GM19193 (cell line): ENCODE data around the gene ATG7.

ENCODE experiments used
- POLR2A ChIP-seq: IDR thresholded peaks from 4 replicates; pipeline ENCODE4 v1.6.1; 2011; ENCODE audit not compliant: insufficient read depth, insufficient read length; ENCODE audit errors: extremely low read depth

Gene ATG7

GRCh38 chr3:11463591-11463990 lies 191.4 kb downstream of the ATG7 start:
- no peak for TF ChIP-seq POLR2A

- TF ChIP-seq POLR2A, result no peak
Observed at GRCh38 chr3:11464356-11464755, 192.2 kb downstream of the ATG7 start.

- TF ChIP-seq POLR2A, result no peak
Observed at GRCh38 chr3:11465744-11466616, 193.8 kb downstream of the ATG7 start.

GRCh38 chr3:11467875-11468274 lies 195.7 kb downstream of the ATG7 start:
- no peak for TF ChIP-seq POLR2A

- no peak for TF ChIP-seq POLR2A
Observed at GRCh38 chr3:11470031-11470853, 198.0 kb downstream of the ATG7 start.

GRCh38 chr3:11475324-11475723 lies 203.1 kb downstream of the ATG7 start:
- no peak for TF ChIP-seq POLR2A

- TF ChIP-seq POLR2A, result no peak
Observed at GRCh38 chr3:11476735-11477144, 204.5 kb downstream of the ATG7 start.

GRCh38 chr3:11477407-11477911 lies 205.3 kb downstream of the ATG7 start:
- no peak for TF ChIP-seq POLR2A

GRCh38 chr3:11478167-11478566 lies 206.0 kb downstream of the ATG7 start:
- no peak for TF ChIP-seq POLR2A

- TF ChIP-seq POLR2A, result no peak
Observed at GRCh38 chr3:11479221-11479620, 207.0 kb downstream of the ATG7 start.

- no peak for TF ChIP-seq POLR2A
Observed at GRCh38 chr3:11480663-11481298, 208.6 kb downstream of the ATG7 start.

- no peak for TF ChIP-seq POLR2A
Observed at GRCh38 chr3:11481556-11481955, 209.4 kb downstream of the ATG7 start.

- no peak for TF ChIP-seq POLR2A
Observed at GRCh38 chr3:11482021-11482420, 209.8 kb downstream of the ATG7 start.

- TF ChIP-seq POLR2A, result no peak
Observed at GRCh38 chr3:11494131-11494916, 222.1 kb downstream of the ATG7 start.
